ENCODE measurements around the gene NSD1. TPM values are rescaled to one million over a fixed set of nuclear protein-coding genes. Genes with fewer than 3 reads are reported as not detected.

NSD1 gene
- total and polyA plus RNA-seq, 2 of the 8 experiments (the other 6 are each of a cell fraction or from before 2014, with no cell fraction given): 22.8 to 168 TPM

GRCh38 chr5:177096162-177097015 is 37.2 kb upstream of the NSD1 start (continued):
- TF ChIP-seq EP300 (IDR thresholded peaks at IDR 0.05; ENCODE audit: borderline replicate concordance in 1 of 2, low read depth in 2 of 2, low read length in 2 of 2) (no peak), USF2 (IDR thresholded peaks at IDR 0.05; ENCODE audit: low read length) (no peak), RNF2 (IDR thresholded peaks at IDR 0.05; ENCODE audit: borderline replicate concordance, low read depth, low read length, missing control alignments, poor library complexity, severe bottlenecking) (no peak), ATF3 (IDR thresholded peaks at IDR 0.05; ENCODE audit: insufficient read depth, low read depth, low read length) (no peak)
